ENCODE results near the gene CYP26B1. TPM values are rescaled to one million over a fixed set of nuclear protein-coding genes. Genes with fewer than 3 reads are reported as not detected.

Gene CYP26B1
- total and polyA plus RNA-seq, 2 of the 8 experiments (the other 6 are each of a cell fraction or from before 2014, with no cell fraction given) = 0.06 to 0.69 TPM

DNA sequence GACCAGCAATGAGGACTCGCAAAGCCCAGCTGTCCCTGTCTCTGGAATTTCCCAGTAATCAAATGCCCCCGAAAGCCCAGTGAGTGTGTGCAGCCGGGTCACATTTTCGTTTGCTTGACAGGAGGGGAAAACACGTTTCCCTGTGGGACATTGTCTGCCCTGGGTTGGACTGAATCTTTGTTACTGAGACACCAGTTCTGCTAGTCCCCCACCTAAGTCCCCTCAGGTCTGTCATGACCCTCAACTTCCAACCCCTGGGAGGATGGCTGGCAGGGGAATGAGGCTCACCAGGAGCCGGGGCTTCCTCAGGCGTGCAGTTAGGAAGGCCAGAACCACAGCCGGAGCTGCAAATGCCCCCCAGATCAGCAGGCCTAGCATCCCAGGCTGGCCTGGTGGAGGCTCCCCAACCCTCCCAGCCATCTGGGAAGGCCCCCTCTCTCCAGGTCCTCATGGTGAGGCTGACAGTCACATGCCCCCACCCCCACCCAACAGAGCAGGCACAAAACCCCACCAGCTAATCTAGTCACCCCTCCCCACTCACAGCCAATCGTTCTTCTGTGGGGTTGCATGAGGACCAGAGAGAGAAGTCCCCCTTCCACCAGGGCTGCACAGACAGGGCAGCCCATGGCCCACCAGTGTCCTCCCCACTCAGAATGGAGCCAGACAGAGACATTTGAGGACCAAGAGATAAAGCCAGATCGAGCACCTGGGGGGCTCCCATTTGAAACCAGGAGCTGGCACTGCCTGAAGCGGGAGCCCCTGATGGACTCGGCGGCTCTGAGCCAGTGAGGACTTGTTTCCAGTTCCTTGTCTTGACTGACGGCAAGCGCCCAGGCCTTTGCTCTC is 33.6 kb downstream of the CYP26B1 start:
- Histone ChIP-seq H3K27me3 (replicated peaks in 1 of 4; ENCODE audit: control insufficient read depth in 3 of 4, extremely low read depth in 1 of 4, insufficient read depth in 3 of 4, low read length in 3 of 4) (peaks cover 0 to 2% (median 0%) of the 10 kb centered on the region in 4 experiments; a peak in 1 of 7 replicates), H2BK12ac (ENCODE audit: low read depth, low read length) (no peak overlapping the region), H3K36me3 (ENCODE audit: control insufficient read depth in 2 of 4, insufficient read depth in 4 of 4, low read length in 3 of 4) (no peaks in the 10 kb centered on the region), H2BK20ac (ENCODE audit: low read length) (no peak overlapping the region), H2AK5ac (ENCODE audit: low read depth, low read length) (no peak overlapping the region), H3K79me2 (ENCODE audit: control insufficient read depth in 1 of 2, insufficient read depth in 2 of 2, low read length in 2 of 2) (no peaks in the 10 kb centered on the region), H4K91ac (replicated peaks; ENCODE audit: insufficient read length, low read length) (no peak overlapping the region), H3K9ac (replicated peaks in 1 of 4; ENCODE audit: extremely low read depth in 1 of 4, low read depth in 3 of 4, low read length in 3 of 4) (no peak overlapping the region), H2BK15ac (ENCODE audit: low read length) (no peak overlapping the region), H3K4me3 (ENCODE audit: extremely low read depth in 1 of 4, insufficient read depth in 2 of 4, low read depth in 3 of 4, low read length in 4 of 4) (no peak overlapping the region), H3K4me2 (ENCODE audit: insufficient read depth in 1 of 2, low read depth in 2 of 2, low read length in 2 of 2) (no peak overlapping the region), H3K23me2 (ENCODE audit: low read depth, low read length) (no peaks in the 10 kb centered on the region), H3K27ac (ENCODE audit: low read depth, low read length) (no peak overlapping the region), H2AFZ (ENCODE audit: low read length) (no peak overlapping the region), H4K20me1 (replicated peaks in 1 of 2; ENCODE audit: control insufficient read depth in 1 of 2, insufficient read depth in 2 of 2, low read length in 2 of 2) (no peaks in the 10 kb centered on the region), H3K9me3 (ENCODE audit: insufficient read depth in 2 of 2, low read depth in 1 of 2, low read length in 1 of 2) (peaks cover 4 to 5% of the 10 kb centered on the region in 2 experiments; a peak in 1 of 4 replicates), H4K8ac (ENCODE audit: extremely low read depth, insufficient read depth, low read length) (no peak overlapping the region; the same call in none of the 2 replicates), H3K4me1 (replicated peaks in 1 of 4; ENCODE audit: control insufficient read depth in 3 of 4, insufficient read depth in 4 of 4, low read length in 3 of 4) (no peaks in the 10 kb centered on the region; a peak in 2 of 7 replicates), H2BK5ac (ENCODE audit: low read depth, low read length) (no peak overlapping the region), H3K23ac (ENCODE audit: insufficient read length) (no peak overlapping the region), H3K14ac (ENCODE audit: insufficient read length) (no peak overlapping the region), H3K18ac (ENCODE audit: extremely low read depth, low read length) (no peak overlapping the region), H3K56ac (replicated peaks; ENCODE audit: insufficient read length, low read depth, low read length) (no peak overlapping the region), H4K5ac (ENCODE audit: insufficient read length, low read depth, low read length) (no peak overlapping the region), H2BK120ac (replicated peaks; ENCODE audit: low read depth, low read length) (no peak overlapping the region), H3K4ac (replicated peaks; ENCODE audit: insufficient read length, low read depth, low read length) (no peak overlapping the region), H3K79me1 (ENCODE audit: low read depth, low read length) (no peaks in the 10 kb centered on the region)
- CTCF ChIA-PET (ENCODE audit: partially characterized antibody) = interaction anchor here (1.0 to 6.6 kb wide), 16 partner anchors 8 to 298 kb away, joined by 3 to 70 read pairs (median 4); no protein-coding TSS in a partner anchor
- POLR2A ChIA-PET (ENCODE audit: partially characterized antibody) = no interaction called here
- FAIRE-seq (no peak), DNase-seq (ENCODE audit: low read depth in 1 of 2, low spot score in 2 of 2) (no peak)
- TF ChIP-seq CBX5 (IDR thresholded peaks at IDR 0.05; ENCODE audit: low read depth, low read length) (no peak), POLR2A (IDR thresholded peaks at IDR 0.05; ENCODE audit: control extremely low read depth in 1 of 2, low read depth in 2 of 2, low read length in 2 of 2) (no peak), CBX8 (IDR thresholded peaks at IDR 0.05; ENCODE audit: borderline replicate concordance, low read depth, low read length) (no peak), HDAC6 (IDR thresholded peaks at IDR 0.05; ENCODE audit: low read depth, low read length) (no peak), SP4 (IDR thresholded peaks at IDR 0.05; ENCODE audit: low read length) (no peak), SAP30 (IDR thresholded peaks at IDR 0.05; ENCODE audit: insufficient read depth, insufficient replicate concordance, low read length) (no peak), BACH1 (IDR thresholded peaks at IDR 0.05; ENCODE audit: low read length) (no peak), RAD21 (IDR thresholded peaks at IDR 0.05 in 1 of 2, conservative IDR thresholded peaks at IDR 0.05 in 1 of 2; ENCODE audit: low read depth in 2 of 2, low read length in 2 of 2) (no peak), USF2 (IDR thresholded peaks at IDR 0.05; ENCODE audit: low read length) (no peak), JUND (IDR thresholded peaks at IDR 0.05; ENCODE audit: low read length) (no peak)
- 85% methylated on average over 8 of the region's 15 CpGs; no CpG with 5 or more reads in 1 of the 2 experiments for WGBS, 2 experiments (ENCODE audit: extremely low coverage in 1 of 2, insufficient coverage in 1 of 2, insufficient read length in 1 of 2, insufficient replicate concordance in 2 of 2, low coverage in 1 of 2, low lambda C conversion rate in 2 of 2, missing lambda C conversion rate in 1 of 2)

Measured in H1 (cell line).